ENCODE measurements around the gene CEBPE. TPM values are rescaled to one million over a fixed set of nuclear protein-coding genes. Genes with fewer than 3 reads are reported as not detected.
A peak's percentile ranks its signal among the peaks of the same experiment; 100 is the strongest.

CEBPE gene
- total RNA-seq, 1 donor: 0.21 TPM

- Histone ChIP-seq H3K4me3 (ENCODE audit: low read length) (no peak overlapping the region), H3K4me1 (ENCODE audit: insufficient read depth, low read length) (peaks cover 22% of the 10 kb centered on the region), H3K9me3 (ENCODE audit: low read depth, low read length) (no peaks in the 10 kb centered on the region), H3K27me3 (ENCODE audit: insufficient read depth, low read length) (no peaks in the 10 kb centered on the region)
Observed at GRCh38 chr14:23091294-23092225, 27.5 kb downstream of the CEBPE start.

DNA sequence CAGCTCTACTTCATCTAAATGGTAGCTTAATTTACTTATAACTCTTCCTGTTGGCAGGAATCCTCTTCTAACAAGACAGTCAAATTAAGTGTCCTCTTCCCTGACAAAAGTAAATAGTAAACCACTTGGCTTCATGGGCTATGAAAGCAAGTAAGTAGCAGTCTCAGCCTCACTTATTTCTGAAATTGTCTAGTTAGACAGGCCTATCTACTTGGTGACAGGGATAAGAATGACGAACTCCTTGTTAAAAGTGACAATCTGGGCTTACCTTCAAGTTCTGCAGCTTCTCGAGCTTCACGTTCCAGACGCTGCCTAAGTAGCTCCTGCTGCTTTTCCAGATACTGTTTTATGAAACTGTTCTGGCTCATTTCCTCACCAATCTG lies 28.8 kb downstream of the CEBPE start:
- no peak overlapping the region for H3K4me3 ChIP-seq (ENCODE audit: low read length)
- no peaks in the 10 kb centered on the region for H3K9me3 ChIP-seq (ENCODE audit: low read depth, low read length)
- H3K27me3 ChIP-seq (ENCODE audit: insufficient read depth, low read length): no peaks in the 10 kb centered on the region
- peaks cover 23% of the 10 kb centered on the region for H3K4me1 ChIP-seq (ENCODE audit: insufficient read depth, low read length)

DNA sequence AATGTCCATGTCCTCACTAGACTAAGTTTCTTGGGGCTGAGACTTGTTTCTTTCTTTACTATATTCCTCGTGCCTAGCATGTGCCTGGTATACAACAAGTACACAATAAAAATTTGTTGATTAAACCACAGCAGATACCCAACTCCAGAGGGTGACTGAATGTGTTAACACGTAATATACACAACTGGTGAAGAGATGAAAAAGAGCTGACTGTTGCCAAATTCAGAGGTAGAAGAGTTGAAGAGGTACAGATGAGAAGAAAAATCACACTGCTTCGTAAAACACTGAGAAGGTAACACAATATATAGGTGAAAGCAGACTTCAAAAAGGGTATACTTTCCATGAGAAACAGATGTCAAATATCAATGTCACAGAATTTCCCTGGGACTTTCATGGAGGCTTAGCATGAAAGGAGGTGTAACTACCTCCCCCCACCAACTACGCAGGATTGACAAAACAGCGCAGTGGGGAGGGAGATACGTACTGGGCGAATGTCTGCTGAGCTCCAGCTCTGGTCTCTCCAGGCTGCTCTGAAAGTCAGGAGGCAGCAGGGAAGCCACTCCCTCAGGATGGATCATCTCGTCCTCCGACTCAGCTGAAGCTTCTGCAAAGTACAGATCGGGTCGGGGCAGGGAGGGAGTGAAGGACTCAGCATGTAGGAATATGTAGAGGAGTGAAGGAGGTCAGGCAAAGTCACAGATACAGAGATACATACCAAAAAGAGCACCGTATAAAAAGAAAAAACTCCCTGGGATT lies 29.4 kb downstream of the CEBPE start:
- Histone ChIP-seq H3K9me3 (ENCODE audit: low read depth, low read length) (no peaks in the 10 kb centered on the region), H3K4me1 (ENCODE audit: insufficient read depth, low read length) (peaks cover 23% of the 10 kb centered on the region), H3K4me3 (ENCODE audit: low read length) (no peak overlapping the region), H3K27me3 (ENCODE audit: insufficient read depth, low read length) (no peaks in the 10 kb centered on the region)

DNA sequence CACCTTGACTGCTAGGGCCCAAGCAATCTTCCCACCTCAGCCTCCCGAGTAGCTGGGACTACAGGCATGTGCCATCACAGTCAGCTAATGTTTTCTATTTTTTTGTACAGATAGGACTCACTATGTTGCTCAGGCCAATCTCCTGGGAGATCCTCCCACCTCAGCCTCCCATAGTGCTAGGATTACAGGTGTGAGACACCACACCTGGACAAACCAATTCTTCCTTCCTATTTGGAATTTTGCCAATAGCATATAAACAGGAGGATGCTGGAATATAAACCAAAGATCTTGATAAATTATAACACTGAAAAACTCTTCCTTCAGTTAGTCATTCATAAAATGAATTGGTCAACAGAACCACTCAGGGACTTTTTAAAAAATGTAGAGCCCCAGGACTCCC lies 32.5 kb downstream of the CEBPE start:
- peaks cover 10% of the 10 kb centered on the region for H3K4me1 ChIP-seq (ENCODE audit: insufficient read depth, low read length)
- H3K4me3 ChIP-seq (ENCODE audit: low read length): no peak overlapping the region
- H3K27me3 ChIP-seq (ENCODE audit: insufficient read depth, low read length): no peaks in the 10 kb centered on the region
- no peaks in the 10 kb centered on the region for H3K9me3 ChIP-seq (ENCODE audit: low read depth, low read length)

DNA sequence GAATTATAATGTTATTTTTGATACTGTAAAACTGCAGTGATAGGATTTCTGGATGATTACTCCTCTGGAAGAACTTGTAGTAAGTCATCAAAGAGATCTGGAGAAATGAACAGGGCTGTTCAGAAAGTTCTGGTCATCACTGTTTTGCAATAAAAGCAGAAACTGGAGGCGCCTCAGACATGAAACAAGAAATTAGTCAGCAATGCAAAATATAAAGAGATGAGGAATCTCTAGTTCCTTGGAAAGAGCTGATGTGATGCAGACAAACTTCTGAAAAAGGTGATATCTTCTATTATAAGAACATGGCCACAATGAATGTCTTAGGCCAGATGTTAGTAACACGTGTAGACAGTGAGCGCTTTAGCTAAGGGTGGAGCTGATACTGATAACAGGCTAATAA lies 33.6 kb downstream of the CEBPE start:
- H3K9me3 ChIP-seq (ENCODE audit: low read depth, low read length): no peaks in the 10 kb centered on the region
- H3K27me3 ChIP-seq (ENCODE audit: insufficient read depth, low read length): no peaks in the 10 kb centered on the region
- H3K4me3 ChIP-seq (ENCODE audit: low read length): no peak overlapping the region
- peaks cover 10% of the 10 kb centered on the region for H3K4me1 ChIP-seq (ENCODE audit: insufficient read depth, low read length)

DNA sequence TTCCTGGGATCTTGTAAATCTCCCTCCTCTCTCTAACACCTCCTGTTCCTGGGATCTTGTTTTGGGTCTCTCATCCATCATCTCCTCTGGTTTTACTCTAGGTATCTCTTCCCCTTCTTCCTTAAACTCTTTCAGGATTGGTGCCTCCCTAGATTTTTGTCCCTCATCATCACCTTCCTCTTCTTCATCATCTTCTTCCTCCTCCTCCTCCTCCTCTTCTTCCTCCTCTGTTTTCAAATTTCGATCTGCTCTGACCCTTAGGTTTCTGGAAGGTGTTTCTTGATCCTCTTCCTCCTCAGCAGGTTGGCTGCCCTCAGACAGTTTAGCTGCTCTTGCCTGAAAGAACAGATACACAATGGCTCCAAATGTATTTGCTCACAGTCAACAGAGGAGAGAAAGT lies 38.6 kb downstream of the CEBPE start:
- no peaks in the 10 kb centered on the region for H3K27me3 ChIP-seq (ENCODE audit: insufficient read depth, low read length)
- peaks cover 23% of the 10 kb centered on the region for H3K4me1 ChIP-seq (ENCODE audit: insufficient read depth, low read length)
- H3K4me3 ChIP-seq (ENCODE audit: low read length): no peak overlapping the region
- no peaks in the 10 kb centered on the region for H3K9me3 ChIP-seq (ENCODE audit: low read depth, low read length)

GRCh38 chr14:23079716-23080115 lies 39.3 kb downstream of the CEBPE start:
- no peak overlapping the region for H3K4me3 ChIP-seq (ENCODE audit: low read length)
- H3K4me1 ChIP-seq (ENCODE audit: insufficient read depth, low read length): peaks cover 21% of the 10 kb centered on the region

DNA sequence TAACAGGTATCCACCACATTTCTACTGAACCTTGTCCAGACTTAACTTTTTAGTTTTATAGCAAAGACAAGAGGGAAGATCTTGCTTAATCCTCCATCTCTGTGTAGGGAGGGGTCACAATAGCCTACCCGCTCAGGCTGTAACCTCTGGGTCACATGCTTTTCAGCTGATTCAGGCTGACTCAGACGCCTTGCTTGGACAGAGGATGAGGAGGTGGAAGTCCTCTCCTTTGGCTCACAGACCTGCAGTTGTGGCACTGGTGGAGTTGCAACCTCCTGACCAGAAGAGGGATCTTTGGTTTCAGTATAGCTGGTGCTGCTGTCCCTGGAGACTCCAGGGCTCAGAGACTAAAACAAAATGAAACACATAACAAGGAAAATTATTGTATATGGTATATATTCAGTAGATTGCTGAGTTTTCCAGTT lies 40.4 kb downstream of the CEBPE start:
- Histone ChIP-seq H3K27me3 (ENCODE audit: insufficient read depth, low read length) (no peaks in the 10 kb centered on the region), H3K9me3 (ENCODE audit: low read depth, low read length) (no peaks in the 10 kb centered on the region), H3K4me3 (ENCODE audit: low read length) (no peak overlapping the region), H3K4me1 (ENCODE audit: insufficient read depth, low read length) (peaks cover 21% of the 10 kb centered on the region)

More at GRCh38 chr14:23079716-23080115, 39.3 kb downstream of the CEBPE start:
- Histone ChIP-seq H3K9me3 (ENCODE audit: low read depth, low read length) (no peaks in the 10 kb centered on the region), H3K27me3 (ENCODE audit: insufficient read depth, low read length) (no peaks in the 10 kb centered on the region)

GRCh38 chr14:23077962-23078361 lies 41.1 kb downstream of the CEBPE start:
- no peak overlapping the region for H3K4me3 ChIP-seq (ENCODE audit: low read length)
- no peaks in the 10 kb centered on the region for H3K27me3 ChIP-seq (ENCODE audit: insufficient read depth, low read length)
- H3K9me3 ChIP-seq (ENCODE audit: low read depth, low read length): no peaks in the 10 kb centered on the region
- peaks cover 21% of the 10 kb centered on the region for H3K4me1 ChIP-seq (ENCODE audit: insufficient read depth, low read length)

DNA sequence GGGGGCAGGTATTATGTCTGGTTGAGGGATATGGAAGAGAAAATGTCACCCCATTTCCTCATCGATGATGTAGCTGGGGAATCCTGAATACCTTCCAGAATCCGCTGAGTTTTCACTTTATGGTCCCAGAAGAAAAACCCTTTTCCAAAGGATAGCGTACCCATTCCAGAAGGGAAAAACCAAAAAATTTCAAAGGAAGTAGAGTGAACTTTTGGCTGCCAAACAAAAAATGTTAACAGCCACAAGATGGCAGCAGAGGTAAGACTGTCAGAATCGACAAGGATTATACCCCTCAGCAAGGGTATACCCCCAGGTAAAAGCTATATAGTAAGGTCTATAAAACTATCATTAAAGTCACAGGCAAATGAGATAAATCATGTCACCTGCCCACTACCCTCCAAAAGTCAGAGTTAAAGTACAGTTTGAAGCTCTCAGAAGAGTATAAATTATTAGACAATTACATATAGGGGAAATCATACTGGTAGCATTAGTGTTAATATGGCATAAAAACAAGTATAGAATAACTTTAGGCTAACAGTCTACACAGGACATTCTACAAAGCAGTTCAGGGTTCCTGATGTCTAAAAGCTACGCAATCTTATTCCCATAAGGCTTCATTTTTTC lies 42.2 kb downstream of the CEBPE start:
- no peaks in the 10 kb centered on the region for H3K9me3 ChIP-seq (ENCODE audit: low read depth, low read length)
- no peaks in the 10 kb centered on the region for H3K27me3 ChIP-seq (ENCODE audit: insufficient read depth, low read length)
- H3K4me3 ChIP-seq (ENCODE audit: low read length): no peak overlapping the region
- H3K4me1 ChIP-seq (ENCODE audit: insufficient read depth, low read length): peaks cover 26% of the 10 kb centered on the region

DNA sequence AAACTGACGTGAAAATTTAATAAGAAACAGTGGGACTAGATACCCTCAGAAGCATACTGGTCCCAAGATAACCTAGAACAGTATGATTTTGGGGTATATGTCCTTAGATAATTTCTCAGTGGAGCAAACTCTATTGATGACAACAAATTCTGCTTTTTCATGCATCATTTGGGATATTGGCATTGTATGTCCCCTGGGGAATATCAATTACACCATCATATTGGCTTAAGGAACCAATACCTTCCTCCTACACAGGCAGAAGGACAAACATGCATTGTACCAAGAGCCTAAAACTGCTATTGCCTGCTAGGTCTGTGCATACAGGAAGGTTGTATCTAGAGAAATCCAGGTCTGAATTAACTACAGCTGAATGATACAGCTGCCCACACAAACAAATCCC lies 44.1 kb downstream of the CEBPE start:
- no peaks in the 10 kb centered on the region for H3K27me3 ChIP-seq (ENCODE audit: insufficient read depth, low read length)
- H3K4me1 ChIP-seq (ENCODE audit: insufficient read depth, low read length): peaks cover 42% of the 10 kb centered on the region
- H3K4me3 ChIP-seq (ENCODE audit: low read length): no peak overlapping the region
- no peaks in the 10 kb centered on the region for H3K9me3 ChIP-seq (ENCODE audit: low read depth, low read length)

DNA sequence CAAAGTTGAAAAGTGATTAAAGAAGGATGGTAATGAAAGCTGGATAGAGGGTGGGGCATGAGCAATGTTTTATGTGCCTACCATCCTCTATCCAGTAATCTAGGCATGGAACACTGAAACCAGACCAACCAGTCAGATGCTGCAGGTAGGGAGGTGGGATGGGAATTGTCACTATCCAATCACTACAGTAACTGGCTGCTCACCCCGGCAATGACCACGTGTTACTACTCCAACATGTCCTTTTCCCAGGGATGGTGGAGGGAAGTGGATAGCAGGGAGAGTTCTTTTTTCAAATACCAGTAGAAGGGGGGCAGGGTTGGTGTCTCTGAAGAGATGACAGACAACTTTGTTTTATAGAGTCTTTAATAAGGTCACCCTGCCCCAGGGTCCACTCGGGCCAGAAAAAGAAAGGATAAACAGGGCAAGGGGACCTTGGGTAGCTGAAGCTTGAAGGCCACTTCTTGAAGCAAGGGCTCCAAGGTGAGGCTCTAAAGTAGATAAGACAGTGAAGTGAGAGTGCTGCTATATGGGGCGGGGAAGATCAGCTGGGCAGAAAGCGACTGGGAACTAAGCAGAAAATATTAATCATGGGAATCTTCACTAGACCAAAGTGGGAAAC lies 47.0 kb downstream of the CEBPE start:
- no peaks in the 10 kb centered on the region for H3K9me3 ChIP-seq (ENCODE audit: low read depth, low read length)
- peaks cover 38% of the 10 kb centered on the region for H3K4me1 ChIP-seq (ENCODE audit: insufficient read depth, low read length)
- H3K4me3 ChIP-seq (ENCODE audit: low read length): no peak overlapping the region
- no peaks in the 10 kb centered on the region for H3K27me3 ChIP-seq (ENCODE audit: insufficient read depth, low read length)

DNA sequence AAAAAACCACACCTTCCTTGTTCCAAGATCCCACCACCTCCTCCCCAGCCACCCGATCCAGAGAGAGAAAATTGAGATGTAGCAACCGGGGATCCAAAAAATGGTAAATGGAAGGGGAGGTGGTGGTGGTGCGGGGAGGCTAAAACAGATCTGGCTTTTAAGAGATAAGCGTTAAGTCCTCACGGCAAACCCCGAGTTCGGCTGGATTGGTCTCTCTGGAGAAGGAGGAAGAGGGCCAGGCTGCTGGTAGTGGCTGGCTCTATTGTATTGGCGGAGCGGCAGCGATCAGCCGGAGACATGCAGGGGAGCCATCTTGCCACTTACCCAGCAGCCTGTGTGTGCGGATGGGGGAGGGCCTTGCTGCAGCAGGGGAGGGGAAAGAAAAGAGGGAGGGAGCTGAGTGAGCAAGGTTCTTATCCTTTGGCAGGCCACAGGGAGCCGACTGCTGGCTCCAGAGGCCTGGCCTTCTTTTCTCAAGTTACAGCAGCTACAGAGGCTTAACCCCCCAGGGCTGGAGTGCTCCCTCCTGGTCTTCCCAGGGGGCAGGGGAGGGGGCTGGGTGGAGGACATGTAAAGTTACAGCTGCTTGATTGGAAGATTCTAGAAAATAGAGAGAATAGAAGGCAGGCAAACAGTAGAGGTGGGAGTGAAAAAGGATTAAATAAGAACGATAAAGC lies 47.7 kb downstream of the CEBPE start:
- Histone ChIP-seq H3K4me1 (ENCODE audit: insufficient read depth, low read length) (peaks cover 38% of the 10 kb centered on the region), H3K4me3 (ENCODE audit: low read length) (peak overlapping the region; percentile 58), H3K27me3 (ENCODE audit: insufficient read depth, low read length) (no peaks in the 10 kb centered on the region)

More for the DNA sequence above, 47.7 kb downstream of the CEBPE start:
- no peaks in the 10 kb centered on the region for H3K9me3 ChIP-seq (ENCODE audit: low read depth, low read length)

All from mononuclear cell (primary cell).